ENCODE data around the gene ETV7. TPM values are rescaled to one million over a fixed set of nuclear protein-coding genes. Genes with fewer than 3 reads are reported as not detected.

Gene ETV7
- total and polyA plus RNA-seq, 9 donors = 1.1 to 3.7 (median 1.7) TPM

DNA sequence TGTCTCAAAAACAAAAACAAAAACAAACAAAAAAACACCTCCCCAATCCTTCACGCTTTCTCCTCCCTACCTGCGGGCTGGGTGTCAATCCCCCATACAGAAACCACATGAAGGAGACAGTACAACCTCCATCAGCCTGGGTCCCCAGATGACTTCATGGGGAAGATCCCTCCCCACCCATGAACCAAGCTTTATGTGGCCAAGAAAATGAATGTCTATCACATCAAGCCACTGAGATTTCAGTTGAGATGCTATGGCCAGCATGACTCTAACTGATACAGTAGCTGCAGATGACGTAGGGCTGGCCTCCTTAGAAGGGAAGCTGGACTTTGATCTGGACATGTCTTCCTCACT, 29.6 kb downstream of the ETV7 start:
- no peak overlapping the region for H3K27ac ChIP-seq

DNA sequence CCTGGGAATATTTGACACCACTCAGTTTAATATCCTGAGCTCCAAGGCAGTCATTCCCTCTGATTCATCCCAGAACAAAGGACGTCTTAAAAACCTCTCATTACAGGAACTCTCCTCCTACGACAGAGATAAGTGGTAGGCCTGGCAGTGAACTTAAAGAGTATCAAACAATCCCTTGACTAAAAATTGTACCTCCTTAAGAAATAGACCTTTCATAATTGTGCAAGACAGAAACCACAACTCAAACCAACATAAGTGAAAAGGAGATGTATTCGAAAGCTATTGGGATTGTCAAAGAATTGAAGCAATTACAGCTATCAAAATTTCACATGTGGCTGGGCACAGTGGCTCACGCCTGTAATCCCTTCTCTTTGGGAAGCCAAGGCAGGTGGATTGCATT, 31.6 kb downstream of the ETV7 start:
- TF ChIP-seq, protein P1, sequence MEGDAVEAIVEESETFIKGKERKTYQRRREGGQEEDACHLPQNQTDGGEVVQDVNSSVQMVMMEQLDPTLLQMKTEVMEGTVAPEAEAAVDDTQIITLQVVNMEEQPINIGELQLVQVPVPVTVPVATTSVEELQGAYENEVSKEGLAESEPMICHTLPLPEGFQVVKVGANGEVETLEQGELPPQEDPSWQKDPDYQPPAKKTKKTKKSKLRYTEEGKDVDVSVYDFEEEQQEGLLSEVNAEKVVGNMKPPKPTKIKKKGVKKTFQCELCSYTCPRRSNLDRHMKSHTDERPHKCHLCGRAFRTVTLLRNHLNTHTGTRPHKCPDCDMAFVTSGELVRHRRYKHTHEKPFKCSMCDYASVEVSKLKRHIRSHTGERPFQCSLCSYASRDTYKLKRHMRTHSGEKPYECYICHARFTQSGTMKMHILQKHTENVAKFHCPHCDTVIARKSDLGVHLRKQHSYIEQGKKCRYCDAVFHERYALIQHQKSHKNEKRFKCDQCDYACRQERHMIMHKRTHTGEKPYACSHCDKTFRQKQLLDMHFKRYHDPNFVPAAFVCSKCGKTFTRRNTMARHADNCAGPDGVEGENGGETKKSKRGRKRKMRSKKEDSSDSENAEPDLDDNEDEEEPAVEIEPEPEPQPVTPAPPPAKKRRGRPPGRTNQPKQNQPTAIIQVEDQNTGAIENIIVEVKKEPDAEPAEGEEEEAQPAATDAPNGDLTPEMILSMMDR (IDR thresholded peaks at IDR 0.05) = no peak
- no peak for TF ChIP-seq POLR2A (IDR thresholded peaks at IDR 0.05)
- TF ChIP-seq EP300 (IDR thresholded peaks at IDR 0.05) = no peak
- intact Hi-C loops (cut with DNase I) = loop anchor here in 1 of 4 donors (5.0 kb wide), 1 partner anchor 229 kb away; no protein-coding TSS in a partner anchor
- no peak overlapping the region for H3K4me3 ChIP-seq
- no peak overlapping the region for H3K27ac ChIP-seq
- H3K27me3 ChIP-seq = no peaks in the 10 kb centered on the region
- peaks cover 7% of the 10 kb centered on the region for H3K4me1 ChIP-seq (ENCODE audit: insufficient read depth)
- no peaks in the 10 kb centered on the region for H3K9me3 ChIP-seq
- WGBS, 3 donors = 64 to 69% (median 67%) methylated on average over 4 of the region's 4 CpGs
- H3K36me3 ChIP-seq = no peaks in the 10 kb centered on the region
- DNase-seq = no peak

More for the DNA sequence above, 29.6 kb downstream of the ETV7 start:
- Histone ChIP-seq H3K36me3 (no peaks in the 10 kb centered on the region), H3K4me1 (ENCODE audit: insufficient read depth) (peaks cover 5% of the 10 kb centered on the region), H3K9me3 (no peaks in the 10 kb centered on the region), H3K27me3 (no peaks in the 10 kb centered on the region), H3K4me3 (no peak overlapping the region)
- 87 to 94% (median 91%) methylated on average over 3 of the region's 3 CpGs for WGBS, 3 donors
- intact Hi-C loops (cut with DNase I) = loop anchor here in 1 of 4 donors (5.0 kb wide), 1 partner anchor 231 kb away; no protein-coding TSS in a partner anchor
- DNase-seq = no peak
- TF ChIP-seq, protein P1 (IDR thresholded peaks at IDR 0.05) = no peak
- TF ChIP-seq EP300 (IDR thresholded peaks at IDR 0.05) = no peak
- TF ChIP-seq POLR2A (IDR thresholded peaks at IDR 0.05) = no peak

DNA sequence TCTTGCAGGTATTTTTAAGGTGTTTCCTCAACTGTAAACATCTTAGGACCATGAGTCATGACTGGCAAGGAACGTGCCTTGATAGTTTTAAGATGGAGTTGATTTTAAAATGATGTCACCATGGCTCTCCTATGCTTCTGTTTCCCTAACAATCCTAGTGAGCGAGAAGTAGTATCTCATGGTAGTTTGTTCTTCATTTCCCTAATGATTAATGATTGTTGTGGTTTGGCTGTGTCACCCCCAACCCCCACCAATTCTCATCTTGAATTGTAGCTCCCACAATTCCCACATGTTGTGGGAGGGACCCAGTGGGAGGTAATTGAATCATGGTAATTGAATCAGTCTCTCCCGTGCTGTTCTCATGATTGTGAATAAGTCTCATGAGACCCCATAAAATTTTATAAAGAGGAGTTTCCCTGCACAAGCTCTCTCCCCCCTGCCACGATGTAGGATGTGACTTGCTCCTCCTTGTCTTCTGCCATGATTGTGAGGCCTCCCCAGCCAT, 34.0 kb downstream of the ETV7 start:
- Histone ChIP-seq H3K9me3 (no peaks in the 10 kb centered on the region), H3K27ac (no peak overlapping the region), H3K4me1 (ENCODE audit: insufficient read depth) (peaks cover 8% of the 10 kb centered on the region), H3K27me3 (no peaks in the 10 kb centered on the region), H3K4me3 (no peak overlapping the region), H3K36me3 (no peaks in the 10 kb centered on the region)
- no peak for DNase-seq
- intact Hi-C loops (cut with DNase I) = no loop called here
- TF ChIP-seq, protein P1 (IDR thresholded peaks at IDR 0.05) = no peak
- TF ChIP-seq POLR2A (IDR thresholded peaks at IDR 0.05) (no peak), EP300 (IDR thresholded peaks at IDR 0.05) (no peak)
- 59 to 78% (median 69%) methylated on average over 4 of the region's 4 CpGs for WGBS, 3 donors

DNA sequence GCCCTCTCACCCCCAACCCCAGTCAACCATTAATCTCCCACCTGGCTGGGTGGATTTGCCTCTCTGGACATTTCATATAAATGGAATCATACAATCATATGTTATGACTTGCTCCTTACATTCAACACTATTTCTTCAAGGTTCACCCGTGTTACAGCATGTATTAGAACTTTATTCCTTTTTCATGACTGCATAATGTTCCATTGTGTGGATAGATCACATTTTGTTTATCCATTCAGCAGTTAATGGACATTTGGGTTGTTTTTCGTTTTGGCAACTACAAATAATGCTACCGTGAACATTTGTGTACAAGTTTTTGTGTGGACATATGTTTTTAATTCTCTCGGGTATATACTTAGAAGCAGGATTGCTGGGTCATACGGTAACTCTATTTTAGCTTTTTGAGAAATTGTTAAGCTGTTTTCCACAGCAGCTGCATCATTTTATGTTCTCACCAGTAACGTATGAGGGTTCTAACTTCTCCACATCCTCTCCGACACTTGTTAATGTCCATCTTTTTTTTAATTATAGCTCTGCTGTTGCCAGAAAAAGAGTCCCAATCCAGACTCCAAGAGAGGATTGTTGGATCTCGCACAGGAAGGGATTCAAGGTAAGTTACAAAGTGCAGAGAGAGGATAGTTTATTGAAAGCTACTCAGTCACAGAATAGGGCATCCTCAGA, 34.9 kb downstream of the ETV7 start:
- Histone ChIP-seq H3K4me1 (ENCODE audit: insufficient read depth) (peaks cover 6% of the 10 kb centered on the region), H3K27ac (no peak overlapping the region), H3K27me3 (no peaks in the 10 kb centered on the region), H3K4me3 (no peak overlapping the region), H3K9me3 (no peaks in the 10 kb centered on the region), H3K36me3 (no peaks in the 10 kb centered on the region)
- no peak for TF ChIP-seq EP300 (IDR thresholded peaks at IDR 0.05)
- 88 to 96% (median 92%) methylated on average over 8 of the region's 8 CpGs for WGBS, 3 donors
- intact Hi-C loops (cut with DNase I) = no loop called here
- DNase-seq = no peak

Measured in ovary (tissue), 9 donors.